Measurements from ENCODE around the gene FOXA3.
A peak's percentile ranks its signal among the peaks of the same experiment; 100 is the strongest.

The FOXA3 gene

DNA sequence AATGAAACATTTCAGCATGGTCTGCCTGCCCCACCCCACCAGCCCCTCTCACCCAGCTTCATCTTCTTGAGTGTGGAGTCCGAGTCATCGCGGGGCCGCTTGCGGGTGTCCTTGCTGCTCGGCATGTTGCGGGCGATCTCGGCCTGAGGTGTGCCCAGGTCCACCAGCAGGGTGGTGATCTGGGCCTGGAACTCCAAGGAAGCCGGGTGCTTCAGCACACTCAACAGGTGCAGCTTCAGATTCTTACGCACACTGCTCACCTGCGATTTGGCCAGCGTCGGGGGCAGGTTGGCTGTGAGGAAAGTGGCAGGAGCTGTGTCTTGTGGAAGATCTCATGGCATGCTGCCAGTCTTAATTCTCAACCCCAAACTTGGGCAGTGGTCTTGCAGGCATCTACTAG lies 21.9 kb upstream of the FOXA3 start:
- H3K4me3 ChIP-seq (ENCODE audit: low read depth, low read length), result no peak overlapping the region
- no peak for DNase-seq (ENCODE audit: low read depth)
- TF ChIP-seq, protein P1, sequence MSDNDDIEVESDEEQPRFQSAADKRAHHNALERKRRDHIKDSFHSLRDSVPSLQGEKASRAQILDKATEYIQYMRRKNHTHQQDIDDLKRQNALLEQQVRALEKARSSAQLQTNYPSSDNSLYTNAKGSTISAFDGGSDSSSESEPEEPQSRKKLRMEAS (IDR thresholded peaks at IDR 0.05; ENCODE audit: low read depth, low read length), result no peak
- TF ChIP-seq POLR2A (IDR thresholded peaks at IDR 0.05; ENCODE audit: extremely low read depth, insufficient read length) (no peak), MYC (IDR thresholded peaks at IDR 0.05; ENCODE audit: low read depth, low read length) (no peak)
- TF ChIP-seq, protein P2, sequence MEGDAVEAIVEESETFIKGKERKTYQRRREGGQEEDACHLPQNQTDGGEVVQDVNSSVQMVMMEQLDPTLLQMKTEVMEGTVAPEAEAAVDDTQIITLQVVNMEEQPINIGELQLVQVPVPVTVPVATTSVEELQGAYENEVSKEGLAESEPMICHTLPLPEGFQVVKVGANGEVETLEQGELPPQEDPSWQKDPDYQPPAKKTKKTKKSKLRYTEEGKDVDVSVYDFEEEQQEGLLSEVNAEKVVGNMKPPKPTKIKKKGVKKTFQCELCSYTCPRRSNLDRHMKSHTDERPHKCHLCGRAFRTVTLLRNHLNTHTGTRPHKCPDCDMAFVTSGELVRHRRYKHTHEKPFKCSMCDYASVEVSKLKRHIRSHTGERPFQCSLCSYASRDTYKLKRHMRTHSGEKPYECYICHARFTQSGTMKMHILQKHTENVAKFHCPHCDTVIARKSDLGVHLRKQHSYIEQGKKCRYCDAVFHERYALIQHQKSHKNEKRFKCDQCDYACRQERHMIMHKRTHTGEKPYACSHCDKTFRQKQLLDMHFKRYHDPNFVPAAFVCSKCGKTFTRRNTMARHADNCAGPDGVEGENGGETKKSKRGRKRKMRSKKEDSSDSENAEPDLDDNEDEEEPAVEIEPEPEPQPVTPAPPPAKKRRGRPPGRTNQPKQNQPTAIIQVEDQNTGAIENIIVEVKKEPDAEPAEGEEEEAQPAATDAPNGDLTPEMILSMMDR (IDR thresholded peaks at IDR 0.05; ENCODE audit: low read depth, low read length), result no peak

DNA sequence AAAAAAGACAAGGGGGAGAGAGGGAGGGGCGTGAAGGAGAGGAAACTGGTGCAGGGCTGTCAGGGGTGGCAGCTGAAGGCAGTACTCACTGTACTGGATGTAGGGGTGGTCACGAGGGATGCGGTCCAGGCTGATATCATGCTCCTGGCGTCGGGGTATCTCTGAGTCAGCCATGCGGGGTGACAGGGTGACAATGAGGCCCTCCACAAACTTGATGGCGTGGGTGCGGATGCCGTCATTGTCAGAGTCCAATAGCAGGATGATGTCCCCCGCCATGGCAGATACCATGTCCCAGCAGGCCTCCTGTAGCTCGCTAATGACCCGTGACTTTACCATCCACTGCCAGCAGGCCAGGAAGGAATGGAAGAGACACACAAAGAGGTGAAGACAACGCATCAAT lies 16.5 kb upstream of the FOXA3 start:
- H3K4me3 ChIP-seq (ENCODE audit: low read depth, low read length), result no peak overlapping the region
- no peak for DNase-seq (ENCODE audit: low read depth)
- TF ChIP-seq, protein P1 (IDR thresholded peaks at IDR 0.05; ENCODE audit: low read depth, low read length), result no peak
- TF ChIP-seq POLR2A (IDR thresholded peaks at IDR 0.05; ENCODE audit: extremely low read depth, insufficient read length) (no peak), MYC (IDR thresholded peaks at IDR 0.05; ENCODE audit: low read depth, low read length) (no peak)
- TF ChIP-seq, protein P2 (IDR thresholded peaks at IDR 0.05; ENCODE audit: low read depth, low read length), result no peak

DNA sequence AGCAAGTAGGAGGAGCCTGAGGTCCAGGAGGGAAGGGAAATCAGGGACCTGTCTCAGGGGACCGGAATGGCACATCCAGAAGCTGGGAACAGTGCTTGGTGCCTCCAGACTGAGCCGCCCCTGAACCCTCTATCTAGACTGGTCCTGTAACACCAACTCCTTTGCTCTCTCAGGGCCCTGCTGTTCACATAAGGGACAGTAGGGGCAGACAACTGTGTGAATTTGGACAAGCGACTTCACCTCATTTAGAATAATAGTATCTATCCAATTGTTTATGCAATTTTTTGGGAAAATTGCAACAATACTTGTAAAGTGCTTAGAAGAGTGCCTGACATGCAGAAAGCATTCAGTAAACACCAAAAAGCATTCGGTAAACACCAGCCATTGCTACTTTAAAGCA lies 15.2 kb upstream of the FOXA3 start:
- DNase-seq (ENCODE audit: low read depth), result no peak
- TF ChIP-seq, protein P2 (IDR thresholded peaks at IDR 0.05; ENCODE audit: low read depth, low read length), result peak; percentile 61
- TF ChIP-seq POLR2A (IDR thresholded peaks at IDR 0.05; ENCODE audit: extremely low read depth, insufficient read length) (no peak), MYC (IDR thresholded peaks at IDR 0.05; ENCODE audit: low read depth, low read length) (no peak)
- TF ChIP-seq, protein P1 (IDR thresholded peaks at IDR 0.05; ENCODE audit: low read depth, low read length), result no peak
- no peak overlapping the region for H3K4me3 ChIP-seq (ENCODE audit: low read depth, low read length)

DNA sequence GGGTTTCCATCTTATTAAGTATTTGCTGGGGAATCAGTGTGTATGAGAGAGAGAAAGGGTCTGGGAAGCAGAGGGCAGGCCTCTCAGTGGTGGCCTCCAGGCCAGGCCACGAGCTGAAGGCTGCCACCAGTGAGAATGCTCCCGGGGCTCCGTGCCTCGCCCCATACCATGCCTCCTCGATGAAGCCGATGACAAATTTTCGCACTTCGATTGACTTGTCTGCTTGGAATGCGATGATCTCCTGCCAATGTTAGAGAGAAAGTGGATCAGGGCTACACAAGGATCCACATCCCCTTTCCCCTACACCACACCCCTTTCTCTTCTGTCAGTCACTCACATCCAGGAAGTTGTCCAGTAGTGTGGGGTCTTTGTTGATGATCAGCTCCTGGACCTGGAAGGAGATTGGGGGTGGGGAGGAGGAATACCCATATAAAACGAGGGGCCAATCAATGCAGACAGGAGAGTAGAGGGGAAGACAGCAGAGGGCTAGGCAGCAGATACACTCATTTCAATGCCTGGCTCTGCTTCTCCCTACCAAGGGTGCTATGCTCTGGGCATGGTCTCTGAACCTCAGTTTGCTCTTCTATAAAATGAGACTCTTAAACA lies 11.9 kb upstream of the FOXA3 start:
- H3K4me3 ChIP-seq (ENCODE audit: low read depth, low read length), result no peak overlapping the region
- DNase-seq (ENCODE audit: low read depth), result no peak
- TF ChIP-seq POLR2A (IDR thresholded peaks at IDR 0.05; ENCODE audit: extremely low read depth, insufficient read length) (no peak), MYC (IDR thresholded peaks at IDR 0.05; ENCODE audit: low read depth, low read length) (no peak)
- TF ChIP-seq, protein P1 (IDR thresholded peaks at IDR 0.05; ENCODE audit: low read depth, low read length), result no peak
- TF ChIP-seq, protein P2 (IDR thresholded peaks at IDR 0.05; ENCODE audit: low read depth, low read length), result no peak

DNA sequence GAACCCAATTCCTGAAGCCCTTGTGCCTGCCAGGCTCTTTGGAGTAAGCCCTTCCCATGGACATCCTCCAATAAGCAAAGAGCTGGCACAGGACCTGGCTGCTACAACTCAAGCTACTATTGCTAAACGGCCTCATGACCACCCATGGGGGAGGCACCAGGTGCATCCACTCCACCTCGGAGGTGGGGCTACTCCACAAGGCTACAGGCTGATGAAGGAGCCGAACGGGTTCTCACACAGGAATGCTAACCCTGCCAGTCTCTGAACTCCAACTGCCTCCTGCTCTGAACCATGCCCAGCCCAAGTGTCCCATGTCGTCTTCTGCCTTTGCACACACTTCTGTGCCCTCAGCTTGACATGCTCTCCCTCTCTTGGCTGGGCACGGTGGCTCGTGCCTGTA lies 11.1 kb upstream of the FOXA3 start:
- no peak for DNase-seq (ENCODE audit: low read depth)
- no peak overlapping the region for H3K4me3 ChIP-seq (ENCODE audit: low read depth, low read length)
- TF ChIP-seq MYC (IDR thresholded peaks at IDR 0.05; ENCODE audit: low read depth, low read length), result no peak
- TF ChIP-seq POLR2A (IDR thresholded peaks at IDR 0.05; ENCODE audit: extremely low read depth, insufficient read length), result no peak

DNA sequence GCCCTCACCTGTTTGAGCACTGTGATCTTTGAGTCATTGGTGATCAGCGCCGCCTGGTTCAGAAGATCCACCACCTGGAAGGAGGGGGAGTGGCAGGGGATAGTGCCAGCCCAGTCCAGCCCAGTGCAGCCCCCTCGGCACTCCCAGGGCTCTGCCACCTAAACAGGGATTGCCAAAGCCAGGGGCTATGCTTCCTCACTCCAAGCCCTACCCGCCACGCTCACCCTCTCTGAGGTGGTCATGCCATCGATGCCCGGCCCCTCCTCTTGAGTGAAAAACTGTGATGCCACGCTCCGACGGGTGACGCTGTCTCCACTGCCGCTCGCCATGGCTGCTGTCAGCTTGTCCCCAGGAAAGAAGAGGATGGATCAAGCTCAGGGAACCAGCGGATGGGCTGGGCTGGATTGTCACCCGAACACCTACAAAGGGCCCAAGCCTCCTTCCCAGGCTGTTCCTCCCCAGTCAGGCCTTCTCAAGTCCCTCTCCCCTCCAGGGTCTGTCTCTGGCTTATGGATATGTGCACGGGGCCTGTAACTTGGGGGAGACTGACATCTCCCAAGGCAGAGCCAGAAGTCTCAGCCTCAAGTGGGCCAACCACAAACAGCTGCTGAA lies 9.9 kb upstream of the FOXA3 start:
- H3K4me3 ChIP-seq (ENCODE audit: low read depth, low read length), result no peak overlapping the region
- DNase-seq (ENCODE audit: low read depth), result no peak
- TF ChIP-seq, protein P2 (IDR thresholded peaks at IDR 0.05; ENCODE audit: low read depth, low read length), result no peak
- no peak for TF ChIP-seq POLR2A (IDR thresholded peaks at IDR 0.05; ENCODE audit: extremely low read depth, insufficient read length)
- TF ChIP-seq MYC (IDR thresholded peaks at IDR 0.05; ENCODE audit: low read depth, low read length), result no peak
- TF ChIP-seq, protein P1 (IDR thresholded peaks at IDR 0.05; ENCODE audit: low read depth, low read length), result no peak
